Right forelimb (tissue), 1 donor: ENCODE results near the gene SELENOS.
"Not testable (repeated sequence)": the region's sequence is repeated elsewhere in the genome, so short reads cannot be mapped to it uniquely, and the experiment has no call there.

Experiments used
- DNase-seq: peaks from one replicate; pipeline ENCODE4 v3.0.0-alpha.2; 2018

The SELENOS gene

GRCh38 chr15:101309436-101310160 is 32.3 kb upstream of the SELENOS start:
- DNase-seq, result no peak

- DNase-seq, result no peak
Observed at GRCh38 chr15:101308604-101309435, 31.5 kb upstream of the SELENOS start.

GRCh38 chr15:101307897-101308603 is 30.8 kb upstream of the SELENOS start:
- no peak for DNase-seq

GRCh38 chr15:101307048-101307896 is 30.0 kb upstream of the SELENOS start:
- no peak for DNase-seq

GRCh38 chr15:101306341-101307047 is 29.2 kb upstream of the SELENOS start:
- DNase-seq, result no peak

GRCh38 chr15:101305820-101306255 is 28.6 kb upstream of the SELENOS start:
- DNase-seq, result no peak

GRCh38 chr15:101303408-101303807 is 26.1 kb upstream of the SELENOS start:
- DNase-seq, result no peak

- DNase-seq, result no peak
Observed at GRCh38 chr15:101296418-101297405, 19.4 kb upstream of the SELENOS start.

- DNase-seq, result no peak
Observed at GRCh38 chr15:101295607-101296161, 18.4 kb upstream of the SELENOS start.

GRCh38 chr15:101294731-101295606 is 17.7 kb upstream of the SELENOS start, which contains the start of gene SNRPA1:
Gene SNRPA1, minus strand, starts transcription at chr15:101295248. Its CDS starts 70 bp downstream, at chr15:101295178.
- peak; percentile 99 for DNase-seq

- no peak for DNase-seq
Observed at GRCh38 chr15:101293122-101293521, 15.8 kb upstream of the SELENOS start.

- no peak for DNase-seq
Observed at GRCh38 chr15:101288905-101289513, 11.7 kb upstream of the SELENOS start.

- not testable (repeated sequence) for DNase-seq
Observed at GRCh38 chr15:101287342-101287741, 10.1 kb upstream of the SELENOS start.

GRCh38 chr15:101286471-101287114 is 9.3 kb upstream of the SELENOS start:
- no peak for DNase-seq

GRCh38 chr15:101283931-101284330 is 6.6 kb upstream of the SELENOS start:
- DNase-seq, result no peak

- no peak for DNase-seq
Observed at GRCh38 chr15:101280007-101280406, 2.7 kb upstream of the SELENOS start.

- no peak for DNase-seq
Observed at GRCh38 chr15:101277943-101278564, 769 bp upstream of the SELENOS start.
